ENCODE data around the gene DCHS1. TPM values are rescaled to one million over a fixed set of nuclear protein-coding genes. Genes with fewer than 3 reads are reported as not detected.
A peak's percentile ranks its signal among the peaks of the same experiment; 100 is the strongest.

DCHS1 gene
- total and polyA plus RNA-seq, 4 donors: 6.0 to 39.9 (median 11.5) TPM

DNA sequence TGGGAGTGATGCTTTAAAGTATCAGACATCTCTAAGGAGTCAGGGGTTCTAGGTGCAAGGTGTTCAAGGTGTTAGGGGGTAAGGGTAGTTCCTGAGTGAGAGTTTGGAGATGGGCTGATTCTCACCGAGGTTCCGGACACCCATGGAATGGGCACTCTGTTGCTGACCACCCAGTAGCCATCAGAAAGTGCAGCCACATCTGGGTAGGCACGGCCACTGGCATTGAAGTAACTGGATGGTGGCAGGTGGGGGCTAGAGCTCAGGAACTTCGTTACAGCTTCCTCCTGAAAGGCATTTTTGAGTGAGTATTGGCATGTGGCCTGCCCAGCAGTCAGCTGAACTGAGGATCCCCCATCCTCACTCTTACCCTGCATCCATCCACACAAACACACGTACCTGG, 40.6 kb downstream of the DCHS1 start:
- no peak overlapping the region for H3K4me3 ChIP-seq
- ATAC-seq (ENCODE audit: insufficient read depth, low FRiP score) (no peak), DNase-seq (no peak)
- WGBS, 2 donors: 94 to 95% methylated on average over 5 of the region's 5 CpGs
- peaks cover 5 to 36% (median 11%) of the 10 kb centered on the region in 4 donors for H3K36me3 ChIP-seq (ENCODE audit: control insufficient read depth in 4 of 4, insufficient read depth in 4 of 4, low read length in 4 of 4)
- no peak overlapping the region for H3K9ac ChIP-seq (ENCODE audit: insufficient read depth in 1 of 2, low read length in 2 of 2)
- TF ChIP-seq, protein P1, sequence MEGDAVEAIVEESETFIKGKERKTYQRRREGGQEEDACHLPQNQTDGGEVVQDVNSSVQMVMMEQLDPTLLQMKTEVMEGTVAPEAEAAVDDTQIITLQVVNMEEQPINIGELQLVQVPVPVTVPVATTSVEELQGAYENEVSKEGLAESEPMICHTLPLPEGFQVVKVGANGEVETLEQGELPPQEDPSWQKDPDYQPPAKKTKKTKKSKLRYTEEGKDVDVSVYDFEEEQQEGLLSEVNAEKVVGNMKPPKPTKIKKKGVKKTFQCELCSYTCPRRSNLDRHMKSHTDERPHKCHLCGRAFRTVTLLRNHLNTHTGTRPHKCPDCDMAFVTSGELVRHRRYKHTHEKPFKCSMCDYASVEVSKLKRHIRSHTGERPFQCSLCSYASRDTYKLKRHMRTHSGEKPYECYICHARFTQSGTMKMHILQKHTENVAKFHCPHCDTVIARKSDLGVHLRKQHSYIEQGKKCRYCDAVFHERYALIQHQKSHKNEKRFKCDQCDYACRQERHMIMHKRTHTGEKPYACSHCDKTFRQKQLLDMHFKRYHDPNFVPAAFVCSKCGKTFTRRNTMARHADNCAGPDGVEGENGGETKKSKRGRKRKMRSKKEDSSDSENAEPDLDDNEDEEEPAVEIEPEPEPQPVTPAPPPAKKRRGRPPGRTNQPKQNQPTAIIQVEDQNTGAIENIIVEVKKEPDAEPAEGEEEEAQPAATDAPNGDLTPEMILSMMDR (IDR thresholded peaks at IDR 0.05; ENCODE audit: control extremely low read depth, extremely low read depth): no peak
- H3K4me1 ChIP-seq (ENCODE audit: control insufficient read depth in 5 of 5, insufficient read depth in 5 of 5, low read length in 5 of 5): peaks cover 6 to 39% (median 16%) of the 10 kb centered on the region in 5 donors
- no peaks in the 10 kb centered on the region for H3K27me3 ChIP-seq (ENCODE audit: control insufficient read depth in 3 of 3, insufficient read depth in 3 of 3, low read length in 2 of 3)
- no peak overlapping the region for H3K27ac ChIP-seq (ENCODE audit: low read depth in 1 of 2, low read length in 1 of 2)
- H3K9me3 ChIP-seq (ENCODE audit: control insufficient read depth in 4 of 4, insufficient read depth in 3 of 4, low read length in 3 of 4): no peaks in the 10 kb centered on the region

DNA sequence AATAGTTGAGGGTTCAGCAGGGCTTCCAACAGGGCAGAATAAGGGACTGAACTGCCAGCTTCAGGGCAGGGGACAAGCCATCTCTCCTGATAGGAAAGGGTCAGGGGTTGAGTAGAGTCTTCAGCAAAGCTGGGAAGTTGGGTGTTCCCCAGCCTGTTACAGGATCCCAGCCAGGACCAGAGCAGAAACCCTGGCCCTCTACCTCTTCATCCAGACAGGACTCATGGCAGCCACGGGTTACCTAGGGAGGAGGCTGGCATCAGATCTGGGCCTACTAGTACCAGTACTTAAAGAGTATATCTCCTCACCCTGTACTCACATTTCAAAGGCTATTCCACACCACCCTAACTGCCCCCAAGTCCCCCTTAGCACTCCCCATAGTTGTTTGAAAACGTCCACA, 41.2 kb downstream of the DCHS1 start:
- Histone ChIP-seq H3K9ac (ENCODE audit: insufficient read depth in 1 of 2, low read length in 2 of 2) (no peak overlapping the region), H3K27ac (ENCODE audit: low read depth in 1 of 2, low read length in 1 of 2) (no peak overlapping the region), H3K4me3 (no peak overlapping the region), H3K9me3 (ENCODE audit: control insufficient read depth in 4 of 4, insufficient read depth in 3 of 4, low read length in 3 of 4) (no peaks in the 10 kb centered on the region), H3K4me1 (ENCODE audit: control insufficient read depth in 5 of 5, insufficient read depth in 5 of 5, low read length in 5 of 5) (peaks cover 6 to 35% (median 16%) of the 10 kb centered on the region in 5 donors), H3K27me3 (ENCODE audit: control insufficient read depth in 3 of 3, insufficient read depth in 3 of 3, low read length in 2 of 3) (no peaks in the 10 kb centered on the region), H3K36me3 (ENCODE audit: control insufficient read depth in 4 of 4, insufficient read depth in 4 of 4, low read length in 4 of 4) (peaks cover 5 to 42% (median 17%) of the 10 kb centered on the region in 4 donors)
- TF ChIP-seq, protein P1 (IDR thresholded peaks at IDR 0.05; ENCODE audit: control extremely low read depth, extremely low read depth): no peak
- ATAC-seq (ENCODE audit: insufficient read depth, low FRiP score) (no peak), DNase-seq (peak in 1 of 3 donors; percentile 1)
- WGBS, 2 donors: 81 to 93% methylated on average over 2 of the region's 2 CpGs

DNA sequence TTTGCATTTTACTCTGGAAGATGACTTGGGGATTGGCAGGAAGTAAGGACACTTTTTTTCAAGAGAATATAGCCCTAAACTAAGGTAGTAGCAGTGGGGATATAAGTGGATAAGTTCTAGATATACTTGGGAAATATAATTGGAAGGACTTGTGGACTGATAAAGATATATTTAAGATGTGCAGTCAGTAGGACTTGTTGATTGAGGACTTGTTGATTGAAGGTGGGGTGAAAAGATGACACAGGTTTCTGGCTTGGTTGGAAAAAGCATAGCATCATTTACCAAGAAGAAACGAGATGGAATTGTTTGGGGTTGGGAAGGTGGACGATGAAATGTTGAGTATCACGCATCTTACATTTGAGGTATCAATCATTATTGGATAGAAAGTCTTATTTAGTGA, 42.1 kb downstream of the DCHS1 start:
- Histone ChIP-seq H3K4me3 (no peak overlapping the region), H3K27ac (ENCODE audit: low read depth in 1 of 2, low read length in 1 of 2) (no peak overlapping the region), H3K4me1 (ENCODE audit: control insufficient read depth in 5 of 5, insufficient read depth in 5 of 5, low read length in 5 of 5) (peaks cover 5 to 28% (median 14%) of the 10 kb centered on the region in 5 donors), H3K9ac (ENCODE audit: insufficient read depth in 1 of 2, low read length in 2 of 2) (peak overlapping the region in 1 of 2 donors; percentile 95), H3K36me3 (ENCODE audit: control insufficient read depth in 4 of 4, insufficient read depth in 4 of 4, low read length in 4 of 4) (peaks cover 14 to 51% (median 26%) of the 10 kb centered on the region in 4 donors), H3K27me3 (ENCODE audit: control insufficient read depth in 3 of 3, insufficient read depth in 3 of 3, low read length in 2 of 3) (no peaks in the 10 kb centered on the region), H3K9me3 (ENCODE audit: control insufficient read depth in 4 of 4, insufficient read depth in 3 of 4, low read length in 3 of 4) (no peaks in the 10 kb centered on the region)
- no peak for ATAC-seq (ENCODE audit: insufficient read depth, low FRiP score)
- WGBS, 2 donors: 95 to 97% methylated on average over 3 of the region's 3 CpGs
- TF ChIP-seq, protein P1 (IDR thresholded peaks at IDR 0.05; ENCODE audit: control extremely low read depth, extremely low read depth): no peak
- no peak for DNase-seq
